ENCODE results near the gene PNKD. TPM values are rescaled to one million over a fixed set of nuclear protein-coding genes. Genes with fewer than 3 reads are reported as not detected.

Gene PNKD
- total and polyA plus RNA-seq, 10 of the 15 experiments (the other 5 are each of a cell fraction or from before 2014, with no cell fraction given): 27.2 to 106 (median 61.3) TPM

- TF ChIP-seq RELB (IDR thresholded peaks at IDR 0.05; ENCODE audit: low read depth): no peak
Measured at GRCh38 chr2:218326315-218326714, 56.0 kb downstream of the PNKD start (continued).

- Histone ChIP-seq H3K79me2 (ENCODE audit: control insufficient read depth, insufficient read depth, low read length) (no peaks in the 10 kb centered on the region; the same call in 1 of the 2 replicates), H3K9ac (ENCODE audit: control insufficient read depth, insufficient read depth, low read length) (no peak overlapping the region), H3K27me3 (replicated peaks in 1 of 2; ENCODE audit: control insufficient read depth in 2 of 2, insufficient read depth in 2 of 2, low read length in 1 of 2) (no peaks in the 10 kb centered on the region), H4K20me1 (ENCODE audit: control insufficient read depth, insufficient read depth) (no peaks in the 10 kb centered on the region), H3K4me3 (no peak overlapping the region), H3K27ac (ENCODE audit: control insufficient read depth, insufficient read depth) (peak overlapping the region; percentile 7; the same call in 1 of the 2 replicates), H3K4me2 (ENCODE audit: control insufficient read depth, insufficient read depth) (no peak overlapping the region), H2AFZ (ENCODE audit: control insufficient read depth, low read depth, low read length) (no peak overlapping the region; the same call in 1 of the 2 replicates), H3K36me3 (ENCODE audit: control insufficient read depth in 2 of 2, insufficient read depth in 2 of 2, low read length in 1 of 2) (no peaks in the 10 kb centered on the region), H3K9me3 (replicated peaks; ENCODE audit: control insufficient read depth, insufficient read depth, low read length) (no peaks in the 10 kb centered on the region), H3K4me1 (ENCODE audit: control insufficient read depth, insufficient read depth, low read length) (peaks cover 48% of the 10 kb centered on the region)
- RAD21 ChIA-PET (ENCODE audit: unreplicated experiment): no interaction called here
- DNase-seq (ENCODE audit: low read depth, low spot score) (no peak), FAIRE-seq (no peak), ATAC-seq (no peak)
- 56% methylated on average over 11 of the region's 11 CpGs for WGBS (ENCODE audit: insufficient coverage, insufficient replicate concordance, low lambda C conversion rate, missing lambda C conversion rate)
- TF ChIP-seq BCL11A (IDR thresholded peaks at IDR 0.05; ENCODE audit: low read depth, low read length): no peak
- BruUV-seq (replicated peaks): no TSS peak
- POLR2A ChIA-PET: interaction anchor here (0.6 to 2.1 kb wide), 5 partner anchors 10 to 569 kb away, joined by 3 to 6 read pairs (median 4); no protein-coding TSS in a partner anchor
- SMC1A ChIA-PET (ENCODE audit: uncharacterized antibody, unreplicated experiment): interaction anchor here (1.1 to 1.6 kb wide), 3 partner anchors 29 to 41 kb away, joined by 3 to 4 read pairs (median 4); no protein-coding TSS in a partner anchor
- intact Hi-C loops (cut with micrococcal nuclease; ENCODE audit: unreplicated experiment) (no loop called here), in situ Hi-C loops (cut with MboI) (no loop called here)
- CTCF ChIA-PET: interaction anchor here (0.6 to 3.2 kb wide), 6 partner anchors 26 to 548 kb away, joined by 3 to 14 read pairs (median 6); partner anchors contain the start of gene CATIP
Measured at GRCh38 chr2:218327451-218328210, 57.3 kb downstream of the PNKD start.
